ENCODE results near the gene PTBP2. TPM values are rescaled to one million over a fixed set of nuclear protein-coding genes. Genes with fewer than 3 reads are reported as not detected.

PTBP2 gene, protein sequence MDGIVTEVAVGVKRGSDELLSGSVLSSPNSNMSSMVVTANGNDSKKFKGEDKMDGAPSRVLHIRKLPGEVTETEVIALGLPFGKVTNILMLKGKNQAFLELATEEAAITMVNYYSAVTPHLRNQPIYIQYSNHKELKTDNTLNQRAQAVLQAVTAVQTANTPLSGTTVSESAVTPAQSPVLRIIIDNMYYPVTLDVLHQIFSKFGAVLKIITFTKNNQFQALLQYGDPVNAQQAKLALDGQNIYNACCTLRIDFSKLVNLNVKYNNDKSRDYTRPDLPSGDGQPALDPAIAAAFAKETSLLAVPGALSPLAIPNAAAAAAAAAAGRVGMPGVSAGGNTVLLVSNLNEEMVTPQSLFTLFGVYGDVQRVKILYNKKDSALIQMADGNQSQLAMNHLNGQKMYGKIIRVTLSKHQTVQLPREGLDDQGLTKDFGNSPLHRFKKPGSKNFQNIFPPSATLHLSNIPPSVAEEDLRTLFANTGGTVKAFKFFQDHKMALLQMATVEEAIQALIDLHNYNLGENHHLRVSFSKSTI
- 89.2 and 120 TPM in 2 replicates for polyA plus RNA-seq

GRCh38 chr1:96721416-96722160, at the start of gene PTBP2:
Gene PTBP2 (plus strand): TSS chr1:96721784. CDS start chr1:96721865, 81 bp downstream.

